IPS-NIHi7 (cell line): ENCODE measurements around the gene RSBN1.
"Not testable (repeated sequence)": the region's sequence is repeated elsewhere in the genome, so short reads cannot be mapped to it uniquely, and the experiment has no call there.

Source experiments
- DNase-seq: peaks from one replicate; pipeline ENCODE4 v3.0.0; 2012; ENCODE audit warnings: mixed read lengths; ENCODE audit errors: extremely low spot score

The RSBN1 gene

DNA sequence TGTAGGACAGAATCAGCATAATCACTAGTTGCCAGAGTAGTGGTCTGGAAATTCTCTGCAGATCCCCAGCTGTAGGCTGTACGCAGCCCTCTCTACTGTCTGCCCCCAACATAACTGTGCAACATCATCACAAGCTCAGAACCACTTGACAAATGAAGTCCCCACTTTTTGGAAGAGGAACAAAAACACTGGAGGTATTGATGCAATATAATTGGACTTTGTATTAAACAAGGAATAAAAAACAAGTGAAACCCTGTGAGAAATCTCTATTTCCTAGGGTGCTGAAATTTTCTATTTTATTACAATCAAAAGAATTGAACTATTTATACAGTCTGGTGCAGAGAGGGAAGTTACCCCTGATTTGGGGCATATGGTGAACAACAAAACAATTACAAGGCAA lies 68.2 kb downstream of the RSBN1 start:
- DNase-seq: no peak

DNA sequence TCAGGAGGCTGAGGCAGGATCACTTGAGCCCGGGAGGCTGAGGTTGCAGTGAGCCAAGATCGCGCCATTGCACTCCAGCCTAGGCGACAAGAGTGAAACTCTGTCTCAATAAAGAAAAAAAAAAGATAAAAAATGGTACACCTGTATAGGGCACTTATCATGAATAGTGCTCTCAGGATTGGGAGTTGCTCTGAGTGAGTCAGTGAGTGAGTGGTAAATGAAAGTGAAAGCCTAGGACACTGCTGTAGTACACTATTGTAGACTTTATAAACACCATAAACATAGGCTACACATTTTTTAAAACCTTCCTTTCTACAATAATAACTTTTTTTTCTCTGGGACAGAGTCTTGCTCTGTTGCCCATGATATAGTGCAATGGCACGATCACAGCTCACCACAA lies 69.8 kb downstream of the RSBN1 start:
- no peak for DNase-seq

DNA sequence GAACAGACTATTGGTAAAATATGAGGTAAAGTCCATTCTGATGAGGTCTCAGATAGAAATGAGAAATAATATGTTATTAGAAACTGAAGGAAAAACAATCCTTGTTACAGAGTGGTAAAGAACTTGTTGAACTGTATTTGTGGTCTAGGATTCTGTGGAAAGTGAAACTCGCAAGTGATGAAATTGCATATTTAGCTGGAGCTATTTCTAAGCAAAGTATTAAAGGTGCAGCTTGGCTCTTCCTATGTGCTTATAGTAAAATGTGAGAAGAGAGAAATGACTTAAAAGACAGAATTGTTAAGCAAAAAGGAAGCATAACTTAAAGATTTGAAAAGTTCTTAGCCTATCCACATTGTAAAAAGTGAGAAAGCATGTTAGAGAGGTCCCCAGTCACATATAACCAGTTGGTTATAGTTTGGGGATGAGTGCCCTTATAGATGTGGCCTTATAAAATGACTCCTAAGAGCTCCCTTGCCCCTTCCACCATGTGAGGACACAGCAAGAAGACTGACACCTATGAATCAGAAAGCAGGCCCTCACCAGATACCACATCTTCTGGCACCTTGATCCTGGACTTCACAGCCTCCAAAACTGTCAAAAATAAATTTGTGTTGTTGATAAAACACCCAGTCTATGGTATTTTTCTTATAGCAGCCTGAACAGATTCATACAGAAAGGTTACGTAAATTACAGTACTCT lies 77.8 kb downstream of the RSBN1 start:
- no peak for DNase-seq

DNA sequence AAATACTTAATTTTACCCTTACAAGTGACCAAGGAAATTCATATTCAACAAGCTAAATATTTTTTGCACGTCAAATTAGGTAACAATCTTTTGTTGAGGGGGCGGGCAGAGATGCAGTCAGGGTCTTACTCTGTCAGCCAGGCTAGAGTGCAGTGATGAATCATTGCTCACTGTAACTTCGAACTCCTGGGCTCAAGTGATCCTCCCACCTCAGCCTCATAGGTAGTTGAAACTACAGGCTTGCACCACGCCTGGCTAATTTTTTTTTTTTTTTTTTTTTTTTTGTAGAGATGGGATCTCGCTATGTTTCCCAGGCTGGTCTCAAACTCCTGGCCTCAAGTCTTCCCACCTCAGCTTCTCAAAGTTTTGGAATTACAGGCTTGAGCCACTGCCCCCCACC lies 79.5 kb downstream of the RSBN1 start:
- no peak for DNase-seq

DNA sequence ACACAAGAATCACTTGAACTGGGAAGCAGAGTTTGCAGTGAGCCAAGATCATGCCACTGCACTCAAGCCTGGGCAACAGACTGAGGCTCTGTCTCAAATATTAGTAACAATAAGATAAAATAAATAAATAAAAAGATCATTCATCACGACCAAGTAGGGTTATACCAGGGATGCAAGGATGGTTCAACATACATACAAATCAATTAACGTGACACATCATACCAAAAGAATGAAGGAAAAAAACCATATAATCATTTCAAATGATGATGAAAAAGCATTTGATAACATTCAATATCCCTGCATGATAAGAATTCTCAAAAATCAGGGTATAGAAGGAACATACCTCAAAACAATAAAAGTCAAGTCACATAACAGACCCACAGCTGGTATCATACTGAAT lies 91.3 kb downstream of the RSBN1 start:
- no peak for DNase-seq

DNA sequence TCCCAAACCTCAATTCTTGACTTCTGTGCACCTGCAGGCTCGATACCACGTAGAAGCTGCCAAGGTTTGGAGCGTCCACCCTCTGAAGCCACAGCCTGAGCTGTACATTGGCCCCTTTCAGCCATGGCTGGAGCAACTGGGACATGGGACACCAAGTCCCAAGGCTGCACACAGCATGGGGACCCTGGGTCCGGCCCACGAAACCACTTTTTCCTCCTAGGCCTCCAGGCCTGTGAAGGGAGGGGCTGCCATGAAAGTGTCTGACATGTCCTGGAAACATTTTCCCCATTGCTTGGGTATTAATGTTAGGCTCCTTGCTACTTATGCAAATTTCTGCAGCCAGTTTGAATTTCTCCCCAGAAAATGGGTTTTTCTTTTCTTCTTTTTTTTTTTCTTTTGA lies 93.7 kb downstream of the RSBN1 start:
- DNase-seq: not testable (repeated sequence)

DNA sequence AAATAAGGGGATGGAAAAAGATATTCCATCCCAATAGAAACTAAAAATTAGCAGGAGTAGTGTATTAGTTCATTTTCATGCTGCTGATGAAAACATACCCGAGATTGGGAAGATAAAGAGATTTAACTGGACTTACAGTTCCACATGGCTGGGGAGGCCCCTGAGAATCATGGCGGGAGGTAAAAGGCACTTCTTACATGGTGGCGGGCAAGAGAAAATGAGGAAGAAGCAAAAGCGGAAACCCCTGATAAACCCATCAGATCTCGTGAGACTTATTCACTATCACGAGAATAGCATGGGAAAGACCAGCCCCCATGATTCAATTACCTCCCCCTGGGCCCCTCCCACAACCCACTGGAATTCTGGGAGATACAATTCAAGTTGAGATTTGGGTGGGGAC lies 94.8 kb downstream of the RSBN1 start:
- DNase-seq: not testable (repeated sequence)

DNA sequence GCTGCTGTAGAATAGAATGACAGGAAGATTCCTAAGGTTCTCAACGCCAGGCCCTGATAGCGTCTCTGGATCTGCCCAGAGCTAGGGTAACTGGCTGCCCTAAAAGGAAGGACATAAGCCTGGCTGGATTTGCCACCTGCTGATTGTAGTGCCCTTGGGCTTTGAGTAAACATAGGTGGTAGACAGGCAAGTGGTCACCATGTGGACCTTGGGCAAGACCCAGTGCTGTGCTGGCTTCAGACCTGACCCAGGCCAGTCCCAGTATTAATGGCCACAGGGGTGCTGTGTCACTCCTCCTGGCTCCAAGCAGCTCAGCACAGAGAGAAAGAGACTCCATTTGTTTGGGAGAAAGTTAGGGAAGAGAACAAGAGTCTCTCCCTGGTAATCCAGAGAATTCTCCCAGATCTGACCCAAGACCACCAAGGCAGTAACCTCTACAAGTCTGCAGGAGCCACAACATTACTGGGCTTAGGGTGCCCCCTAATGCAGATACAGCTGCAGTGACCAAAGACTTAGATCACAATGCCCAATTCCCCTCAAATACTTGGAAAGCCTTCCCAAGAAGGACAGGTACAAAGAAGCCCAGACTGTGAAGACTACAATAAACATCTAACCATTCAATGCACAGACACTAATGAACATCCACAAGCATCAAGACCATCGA lies 97.5 kb downstream of the RSBN1 start:
- DNase-seq: no peak
